ENCODE measurements around the gene NSD2. TPM values are rescaled to one million over a fixed set of nuclear protein-coding genes. Genes with fewer than 3 reads are reported as not detected.
"Not testable (repeated sequence)": the region's sequence is repeated elsewhere in the genome, so short reads cannot be mapped to it uniquely, and the experiment has no call there.

Gene NSD2
- total and polyA plus RNA-seq, 4 experiments from 2014 or later = 1.1 to 57.4 (median 33.2) TPM

GRCh38 chr4:2015008-2015407 is 143.8 kb downstream of the NSD2 start:
- H3K36me3 ChIP-seq (ENCODE audit: insufficient read depth, low read length) = no peaks in the 10 kb centered on the region
- no peak overlapping the region for H3K4me3 Mint-ChIP-seq
- no peak overlapping the region for H3K27ac Mint-ChIP-seq
- DNase-seq = no peak
- ChIA-PET CTCF (ENCODE audit: partially characterized antibody) (no interaction called here), POLR2A (ENCODE audit: partially characterized antibody) (no interaction called here)
- H3K4me3 ChIP-seq (ENCODE audit: low read length in 2 of 2) = no peak overlapping the region
- no peaks in the 10 kb centered on the region for H3K9me3 ChIP-seq (ENCODE audit: control insufficient read depth in 1 of 2, low read length in 2 of 2)
- H3K4me1 Mint-ChIP-seq = peaks cover 4 to 8% (median 5%) of the 10 kb centered on the region in 4 donors
- intact Hi-C loops (cut with micrococcal nuclease) = no loop called here
- no peaks in the 10 kb centered on the region for H3K27me3 ChIP-seq (ENCODE audit: insufficient read depth, low read length)
- H3K27ac ChIP-seq (ENCODE audit: low read depth, low read length) = no peak overlapping the region
- peaks cover 6% of the 10 kb centered on the region for H3K4me1 ChIP-seq (ENCODE audit: insufficient read depth, low read length)
- peaks cover 6 to 7% of the 10 kb centered on the region in 2 donors for H3K27me3 Mint-ChIP-seq
- H3K36me3 Mint-ChIP-seq = no peaks in the 10 kb centered on the region
- H3K9me3 Mint-ChIP-seq = no peaks in the 10 kb centered on the region

GRCh38 chr4:2021358-2022018 is 150.3 kb downstream of the NSD2 start:
- H3K4me3 ChIP-seq (ENCODE audit: low read length in 2 of 2); CTCF ChIA-PET (ENCODE audit: partially characterized antibody); POLR2A ChIA-PET (ENCODE audit: partially characterized antibody); H3K4me3 Mint-ChIP-seq; H3K9me3 Mint-ChIP-seq; H3K27me3 ChIP-seq (ENCODE audit: insufficient read depth, low read length); intact Hi-C loops (cut with micrococcal nuclease); H3K27ac Mint-ChIP-seq; H3K4me1 ChIP-seq (ENCODE audit: insufficient read depth, low read length); H3K27ac ChIP-seq (ENCODE audit: low read depth, low read length); H3K4me1 Mint-ChIP-seq; H3K36me3 Mint-ChIP-seq; H3K36me3 ChIP-seq (ENCODE audit: insufficient read depth, low read length); H3K9me3 ChIP-seq (ENCODE audit: control insufficient read depth in 1 of 2, low read length in 2 of 2); DNase-seq: not testable (repeated sequence)
- peaks cover 36 to 42% of the 10 kb centered on the region in 2 donors for H3K27me3 Mint-ChIP-seq

GRCh38 chr4:2024683-2025082 is 153.5 kb downstream of the NSD2 start:
- no peaks in the 10 kb centered on the region for H3K9me3 ChIP-seq (ENCODE audit: control insufficient read depth in 1 of 2, low read length in 2 of 2)
- CTCF ChIA-PET (ENCODE audit: partially characterized antibody) = no interaction called here
- H3K9me3 Mint-ChIP-seq = peaks cover 0 to 5% (median 0%) of the 10 kb centered on the region in 8 donors
- no peak for DNase-seq
- H3K4me3 ChIP-seq (ENCODE audit: low read length in 2 of 2) = no peak overlapping the region
- no peaks in the 10 kb centered on the region for H3K4me1 ChIP-seq (ENCODE audit: insufficient read depth, low read length)
- no peaks in the 10 kb centered on the region for H3K36me3 ChIP-seq (ENCODE audit: insufficient read depth, low read length)
- H3K27ac ChIP-seq (ENCODE audit: low read depth, low read length) = no peak overlapping the region
- no peaks in the 10 kb centered on the region for H3K4me1 Mint-ChIP-seq
- H3K27me3 Mint-ChIP-seq = peaks cover 37 to 43% of the 10 kb centered on the region in 2 donors
- H3K36me3 Mint-ChIP-seq = no peaks in the 10 kb centered on the region
- no peaks in the 10 kb centered on the region for H3K27me3 ChIP-seq (ENCODE audit: insufficient read depth, low read length)
- POLR2A ChIA-PET (ENCODE audit: partially characterized antibody) = no interaction called here
- no peak overlapping the region for H3K4me3 Mint-ChIP-seq
- no peak overlapping the region for H3K27ac Mint-ChIP-seq
- intact Hi-C loops (cut with micrococcal nuclease) = no loop called here

GRCh38 chr4:2025817-2026216 is 154.6 kb downstream of the NSD2 start:
- H3K4me3 Mint-ChIP-seq = no peak overlapping the region
- peaks cover 34 to 51% of the 10 kb centered on the region in 2 donors for H3K27me3 Mint-ChIP-seq
- Histone ChIP-seq H3K27ac (ENCODE audit: low read depth, low read length) (no peak overlapping the region), H3K36me3 (ENCODE audit: insufficient read depth, low read length) (no peaks in the 10 kb centered on the region), H3K9me3 (ENCODE audit: control insufficient read depth in 1 of 2, low read length in 2 of 2) (no peaks in the 10 kb centered on the region), H3K27me3 (ENCODE audit: insufficient read depth, low read length) (no peaks in the 10 kb centered on the region), H3K4me1 (ENCODE audit: insufficient read depth, low read length) (no peaks in the 10 kb centered on the region), H3K4me3 (ENCODE audit: low read length in 2 of 2) (no peak overlapping the region)
- POLR2A ChIA-PET (ENCODE audit: partially characterized antibody) = no interaction called here
- H3K36me3 Mint-ChIP-seq = no peaks in the 10 kb centered on the region
- no peak for DNase-seq
- peaks cover 0 to 5% (median 0%) of the 10 kb centered on the region in 8 donors for H3K9me3 Mint-ChIP-seq
- CTCF ChIA-PET (ENCODE audit: partially characterized antibody) = no interaction called here
- intact Hi-C loops (cut with micrococcal nuclease) = no loop called here
- H3K27ac Mint-ChIP-seq = no peak overlapping the region
- H3K4me1 Mint-ChIP-seq = no peaks in the 10 kb centered on the region

GRCh38 chr4:2027120-2027519 is 155.9 kb downstream of the NSD2 start:
- H3K4me1 ChIP-seq (ENCODE audit: insufficient read depth, low read length); H3K36me3 Mint-ChIP-seq; POLR2A ChIA-PET (ENCODE audit: partially characterized antibody); H3K4me1 Mint-ChIP-seq; H3K4me3 Mint-ChIP-seq; H3K4me3 ChIP-seq (ENCODE audit: low read length in 2 of 2); H3K9me3 ChIP-seq (ENCODE audit: control insufficient read depth in 1 of 2, low read length in 2 of 2); H3K27me3 ChIP-seq (ENCODE audit: insufficient read depth, low read length); CTCF ChIA-PET (ENCODE audit: partially characterized antibody); intact Hi-C loops (cut with micrococcal nuclease); H3K36me3 ChIP-seq (ENCODE audit: insufficient read depth, low read length); H3K9me3 Mint-ChIP-seq; H3K27ac Mint-ChIP-seq; H3K27ac ChIP-seq (ENCODE audit: low read depth, low read length); DNase-seq: not testable (repeated sequence)
- H3K27me3 Mint-ChIP-seq = peaks cover 29 to 44% of the 10 kb centered on the region in 2 donors

GRCh38 chr4:2031161-2031560 is 160.0 kb downstream of the NSD2 start:
- H3K27ac Mint-ChIP-seq; DNase-seq; H3K9me3 Mint-ChIP-seq; CTCF ChIA-PET (ENCODE audit: partially characterized antibody); H3K4me1 Mint-ChIP-seq; H3K27ac ChIP-seq (ENCODE audit: low read depth, low read length); H3K4me3 ChIP-seq (ENCODE audit: low read length in 2 of 2); H3K36me3 Mint-ChIP-seq; H3K36me3 ChIP-seq (ENCODE audit: insufficient read depth, low read length); H3K27me3 ChIP-seq (ENCODE audit: insufficient read depth, low read length); H3K4me1 ChIP-seq (ENCODE audit: insufficient read depth, low read length); H3K9me3 ChIP-seq (ENCODE audit: control insufficient read depth in 1 of 2, low read length in 2 of 2); H3K4me3 Mint-ChIP-seq; intact Hi-C loops (cut with micrococcal nuclease): not testable (repeated sequence)
- POLR2A ChIA-PET (ENCODE audit: partially characterized antibody) = interaction anchor here (0.6 kb wide), 1 partner anchor 28 kb away, joined by 3 read pairs; the partner anchor contains the start of gene NAT8L
- peaks cover 23 to 35% of the 10 kb centered on the region in 2 donors for H3K27me3 Mint-ChIP-seq
